Mucosa of descending colon (tissue), 3 donors: ENCODE results near the gene INO80C. TPM values are rescaled to one million over a fixed set of nuclear protein-coding genes. Genes with fewer than 3 reads are reported as not detected.
"Not testable (repeated sequence)": the region's sequence is repeated elsewhere in the genome, so short reads cannot be mapped to it uniquely, and the experiment has no call there.

ENCODE experiments used
- ATAC-seq: fragments of 200-7000 bp; cut with Tn5 transposase; one replicate; pipeline ENCODE4 v1.9.1; 2020; ENCODE audit warnings: mild to moderate bottlenecking, moderate library complexity
- DNase-seq, 3 donors: peaks; one replicate each; pipeline ENCODE4 v3.0.0-alpha.2; 2020
- H3K36me3 ChIP-seq: fragments of 200-600 bp; one replicate; pipeline ENCODE4 v1.8.0; 2021; ENCODE audit warnings: low read depth, mild to moderate bottlenecking
- H3K4me1 ChIP-seq: fragments of 200-600 bp; one replicate; pipeline ENCODE4 v1.8.0; 2021; ENCODE audit warnings: low read depth, mild to moderate bottlenecking
- H3K4me3 ChIP-seq: fragments of 200-600 bp; one replicate; pipeline ENCODE4 v1.8.0; 2021; ENCODE audit warnings: mild to moderate bottlenecking
- H3K9me3 ChIP-seq: fragments of 200-600 bp; one replicate; pipeline ENCODE4 v1.8.0; 2021; ENCODE audit warnings: mild to moderate bottlenecking
- CTCF ChIP-seq: fragments of 200-600 bp; IDR thresholded peaks from one replicate; pipeline ENCODE4 v1.8.0; 2022; ENCODE audit warnings: antibody characterized with exemption, mild to moderate bottlenecking
- intact Hi-C, 2 donors: fragments of 100-400 bp; cut with DNase I in 1 of 2; cut with micrococcal nuclease in 1 of 2; formaldehyde crosslinking; loops; one replicate each; pipeline versions ENCODE4 v1.11.0 to v1.11.1; 2022; cut with DNase I, micrococcal nuclease
- total RNA-seq, 3 donors: library from RNA; stranded (reverse); fragmentation: NEBNext Ultra II Directional in 2 of 3; extraction: Animal tissue kit (Norgen Biotek cat#: 25700) in 2 of 3; gene quantifications; one replicate each; pipeline versions ENCODE4 v1.2.1 to v1.2.4, GENCODE V29; 2021 to 2023
- donor health status: DM: no; HTN: no; CAD: no; lungs with moderate emphysema.
- donor health status: DM: no; HTN: no; CAD: no.
- donor health status: DM: no; HTN: yes; CAD: no.

The INO80C gene
- total RNA-seq, 3 donors from 2014 or later, result 28.0 to 46.7 (median 32.2) TPM

DNA sequence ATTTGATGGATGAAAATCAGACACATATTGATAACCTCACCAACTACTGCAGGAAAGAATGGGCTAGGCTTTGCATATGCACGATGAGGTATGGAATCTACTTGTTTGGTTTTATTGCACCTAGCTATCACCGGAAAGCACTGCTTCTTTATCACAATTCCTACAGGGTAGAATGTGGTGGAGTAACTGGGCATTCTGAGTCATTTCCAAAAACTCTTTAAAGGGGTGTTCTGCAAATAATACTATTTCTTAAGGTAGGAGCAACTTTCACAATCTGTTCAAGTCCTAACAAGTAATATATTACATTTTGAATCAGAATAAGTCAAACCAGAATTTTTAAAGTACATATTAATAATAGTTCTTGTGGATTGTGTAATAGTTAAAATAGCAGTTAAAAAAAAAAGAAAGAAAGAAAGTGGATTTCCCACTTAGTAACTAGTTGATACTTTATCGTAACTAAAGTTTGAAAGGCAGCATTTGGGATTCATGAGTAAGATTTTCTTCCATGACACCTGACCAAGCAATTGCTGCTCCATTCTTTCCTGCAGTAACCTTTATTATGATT lies 40.5 kb downstream of the INO80C start:
- no peak for TF ChIP-seq CTCF
- no peak for DNase-seq
- Histone ChIP-seq H3K4me1 (peaks cover 9% of the 10 kb centered on the region), H3K9me3 (no peaks in the 10 kb centered on the region), H3K4me3 (no peak overlapping the region), H3K36me3 (no peaks in the 10 kb centered on the region)
- no peak for ATAC-seq
- intact Hi-C loops, result no loop called here

DNA sequence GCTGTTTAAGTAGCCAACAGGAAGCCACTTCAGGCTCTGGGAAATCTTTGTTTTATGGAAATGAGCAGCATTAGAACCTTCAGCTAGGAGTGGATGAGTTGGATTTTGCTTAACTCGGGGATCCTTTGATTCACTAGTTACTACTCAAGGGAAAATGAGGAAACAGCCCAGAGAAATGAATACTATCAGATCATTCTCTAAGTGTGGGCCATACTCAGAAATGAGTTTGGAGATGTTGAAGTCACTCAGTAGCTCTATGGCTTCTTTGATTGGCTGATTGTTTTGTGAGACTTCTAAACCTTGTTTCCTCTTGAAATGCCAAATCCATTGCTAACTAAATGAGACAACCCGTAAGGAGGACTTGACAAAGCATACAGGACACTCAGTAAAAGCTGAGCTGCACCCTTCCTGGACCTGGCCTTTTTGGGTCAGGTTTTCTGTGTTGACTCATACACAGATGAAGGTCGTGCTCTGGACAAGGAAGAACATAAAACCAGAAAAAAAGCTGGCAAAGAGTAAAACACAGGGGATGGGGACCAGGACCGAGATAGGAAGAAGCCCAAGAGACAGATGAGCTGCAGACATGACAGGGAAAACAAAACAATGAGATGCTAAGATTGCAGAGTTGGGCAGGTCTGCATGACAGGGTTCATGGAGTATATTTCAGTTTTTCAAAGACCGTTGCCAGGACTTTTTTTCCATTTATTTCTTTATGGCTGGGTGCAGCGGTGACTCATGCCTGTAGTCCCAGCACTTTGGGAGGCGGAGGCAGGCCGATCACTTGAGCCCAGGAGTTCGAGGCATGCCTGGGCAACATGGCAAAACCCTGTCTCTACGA lies 41.6 kb downstream of the INO80C start:
- Histone ChIP-seq H3K4me1 (peaks cover 6% of the 10 kb centered on the region), H3K9me3 (no peaks in the 10 kb centered on the region), H3K36me3 (no peaks in the 10 kb centered on the region), H3K4me3 (no peak overlapping the region)
- no peak for TF ChIP-seq CTCF
- intact Hi-C loops, result no loop called here
- ATAC-seq (peak; percentile 88), DNase-seq (peak; percentile 62 to 74 (median 67))

GRCh38 chr18:35454803-35455202 lies 43.0 kb downstream of the INO80C start:
- TF ChIP-seq CTCF, result no peak
- Histone ChIP-seq H3K36me3 (no peaks in the 10 kb centered on the region), H3K9me3 (no peaks in the 10 kb centered on the region), H3K4me1 (peaks cover 6% of the 10 kb centered on the region), H3K4me3 (no peak overlapping the region)
- intact Hi-C loops, result no loop called here
- ATAC-seq (no peak), DNase-seq (no peak)

DNA sequence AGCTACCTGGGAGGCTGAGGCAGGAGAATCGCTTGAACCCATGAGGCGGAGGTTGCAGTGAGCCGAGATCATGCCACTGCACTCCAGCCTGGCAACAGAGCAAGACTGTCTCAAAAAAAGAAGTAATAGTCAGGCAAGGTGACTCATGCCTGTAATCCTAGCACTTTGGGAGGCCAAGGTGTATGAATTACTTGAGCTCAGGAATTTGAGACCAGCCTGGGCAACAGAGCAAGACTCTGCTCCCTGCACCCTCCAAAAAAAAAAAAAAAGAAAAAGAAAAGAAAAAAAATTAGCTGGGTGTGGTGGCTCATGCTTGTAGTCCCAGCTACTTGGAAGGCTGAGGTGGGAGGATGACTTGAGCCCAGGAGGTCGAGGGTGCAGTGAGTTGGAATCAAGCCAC lies 44.7 kb downstream of the INO80C start:
- DNase-seq, H3K4me1 ChIP-seq, H3K36me3 ChIP-seq, intact Hi-C loops, H3K4me3 ChIP-seq, H3K9me3 ChIP-seq, ATAC-seq: not testable (repeated sequence)

DNA sequence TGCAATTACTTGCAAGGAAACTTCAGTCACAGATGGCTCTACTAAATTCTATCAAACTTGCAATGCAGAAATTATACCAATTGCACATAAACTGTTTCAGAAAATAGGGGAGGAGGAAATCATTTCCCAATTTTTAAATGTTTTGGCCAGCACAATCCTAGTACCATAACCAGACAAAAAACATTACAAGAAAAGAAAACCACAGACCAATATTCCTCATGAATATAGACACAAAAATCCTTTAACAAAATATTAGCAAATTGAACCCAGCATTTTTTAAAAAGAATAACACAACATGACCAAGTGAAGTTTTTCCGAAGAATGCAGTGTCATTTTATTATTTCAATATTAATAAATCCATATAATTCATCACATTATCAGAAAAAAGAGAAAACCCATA lies 45.8 kb downstream of the INO80C start:
- DNase-seq, result no peak
- no peaks in the 10 kb centered on the region for H3K9me3 ChIP-seq
- H3K36me3 ChIP-seq, result no peaks in the 10 kb centered on the region
- H3K4me1 ChIP-seq, result peaks cover 6% of the 10 kb centered on the region
- intact Hi-C loops, result no loop called here
- no peak for ATAC-seq
- no peak overlapping the region for H3K4me3 ChIP-seq
- no peak for TF ChIP-seq CTCF

GRCh38 chr18:35451032-35451431 lies 46.7 kb downstream of the INO80C start:
- Histone ChIP-seq H3K36me3 (no peaks in the 10 kb centered on the region), H3K9me3 (no peaks in the 10 kb centered on the region), H3K4me3 (no peak overlapping the region), H3K4me1 (peaks cover 3% of the 10 kb centered on the region)
- intact Hi-C loops, result no loop called here
- ATAC-seq (no peak), DNase-seq (no peak)
- TF ChIP-seq CTCF, result no peak
